ENCODE results near the gene TRIO. TPM values are rescaled to one million over a fixed set of nuclear protein-coding genes. Genes with fewer than 3 reads are reported as not detected.

TRIO gene
- total RNA-seq, 1 experiment from 2014 or later = 68.4 TPM

DNA sequence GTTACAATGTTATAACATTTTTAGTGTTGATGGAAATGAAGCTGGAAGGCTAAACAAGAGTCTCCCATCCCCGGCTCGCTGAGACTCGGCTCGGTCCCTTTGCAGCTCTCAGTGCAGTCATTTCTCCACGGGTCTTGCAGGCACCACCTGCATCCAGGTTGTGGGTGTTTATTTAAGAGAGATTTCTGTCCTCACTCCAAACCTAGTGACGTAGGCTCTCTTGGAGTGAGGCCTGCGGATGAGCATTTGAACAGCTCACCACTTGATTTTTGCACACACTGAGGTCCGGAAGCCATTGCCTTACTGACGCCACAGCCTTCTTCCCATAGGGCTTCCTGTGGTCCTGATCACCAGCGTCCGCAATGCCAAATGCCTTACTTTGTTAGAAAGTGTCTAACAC, 240.8 kb downstream of the TRIO start:
- H3K4me1 ChIP-seq (ENCODE audit: control insufficient read depth in 1 of 2, insufficient read depth in 2 of 2, low read length in 2 of 2) = no peaks in the 10 kb centered on the region
- H3K9me2 ChIP-seq (ENCODE audit: insufficient read depth) = no peaks in the 10 kb centered on the region
- H3K36me3 ChIP-seq (ENCODE audit: control insufficient read depth in 1 of 2, insufficient read depth in 2 of 2, low read length in 2 of 2) = peaks cover 20 to 45% of the 10 kb centered on the region in 2 experiments; a peak in 3 of 4 replicates
- ChIA-PET POLR2A (no interaction called here), RAD21 (ENCODE audit: low non-redundant PET in 1 of 2, low total read pairs in 2 of 2, uncharacterized antibody in 2 of 2, unreplicated experiment in 2 of 2) (no interaction called here), CTCF (no interaction called here)
- H2AFZ ChIP-seq (ENCODE audit: low read depth, low read length, poor library complexity, severe bottlenecking) = no peak overlapping the region
- no peak overlapping the region for H3K27ac ChIP-seq (ENCODE audit: low read depth, low read length)
- TF ChIP-seq POLR2AphosphoS5 (IDR thresholded peaks at IDR 0.05; ENCODE audit: low read depth, low read length) (no peak), ELF1 (IDR thresholded peaks at IDR 0.05; ENCODE audit: borderline replicate concordance, low read depth) (no peak), EGR1 (IDR thresholded peaks at IDR 0.05; ENCODE audit: low read depth) (no peak), ZFX (IDR thresholded peaks at IDR 0.05) (no peak), CEBPB (IDR thresholded peaks at IDR 0.05; ENCODE audit: low read depth) (no peak), SRF (IDR thresholded peaks at IDR 0.05; ENCODE audit: low read depth) (no peak), CBX3 (IDR thresholded peaks at IDR 0.05; ENCODE audit: low read depth) (no peak), ZNF274 (IDR thresholded peaks at IDR 0.05; ENCODE audit: low read depth, low read length) (no peak), JUND (IDR thresholded peaks at IDR 0.05) (no peak), YY1 (IDR thresholded peaks at IDR 0.05; ENCODE audit: extremely low read depth, insufficient replicate concordance, low read depth, low read length) (no peak), SP1 (IDR thresholded peaks at IDR 0.05; ENCODE audit: low read depth) (no peak), POLR2A (IDR thresholded peaks at IDR 0.05; ENCODE audit: borderline replicate concordance, extremely low read depth, insufficient read depth, insufficient read length) (no peak), EZH2phosphoT487 (IDR thresholded peaks at IDR 0.05; ENCODE audit: borderline replicate concordance) (no peak)
- TF ChIP-seq, protein P1, sequence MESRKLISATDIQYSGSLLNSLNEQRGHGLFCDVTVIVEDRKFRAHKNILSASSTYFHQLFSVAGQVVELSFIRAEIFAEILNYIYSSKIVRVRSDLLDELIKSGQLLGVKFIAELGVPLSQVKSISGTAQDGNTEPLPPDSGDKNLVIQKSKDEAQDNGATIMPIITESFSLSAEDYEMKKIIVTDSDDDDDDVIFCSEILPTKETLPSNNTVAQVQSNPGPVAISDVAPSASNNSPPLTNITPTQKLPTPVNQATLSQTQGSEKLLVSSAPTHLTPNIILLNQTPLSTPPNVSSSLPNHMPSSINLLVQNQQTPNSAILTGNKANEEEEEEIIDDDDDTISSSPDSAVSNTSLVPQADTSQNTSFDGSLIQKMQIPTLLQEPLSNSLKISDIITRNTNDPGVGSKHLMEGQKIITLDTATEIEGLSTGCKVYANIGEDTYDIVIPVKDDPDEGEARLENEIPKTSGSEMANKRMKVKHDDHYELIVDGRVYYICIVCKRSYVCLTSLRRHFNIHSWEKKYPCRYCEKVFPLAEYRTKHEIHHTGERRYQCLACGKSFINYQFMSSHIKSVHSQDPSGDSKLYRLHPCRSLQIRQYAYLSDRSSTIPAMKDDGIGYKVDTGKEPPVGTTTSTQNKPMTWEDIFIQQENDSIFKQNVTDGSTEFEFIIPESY (IDR thresholded peaks at IDR 0.05; ENCODE audit: extremely low read depth, insufficient replicate concordance, low read length) = no peak
- TF ChIP-seq, protein P2, sequence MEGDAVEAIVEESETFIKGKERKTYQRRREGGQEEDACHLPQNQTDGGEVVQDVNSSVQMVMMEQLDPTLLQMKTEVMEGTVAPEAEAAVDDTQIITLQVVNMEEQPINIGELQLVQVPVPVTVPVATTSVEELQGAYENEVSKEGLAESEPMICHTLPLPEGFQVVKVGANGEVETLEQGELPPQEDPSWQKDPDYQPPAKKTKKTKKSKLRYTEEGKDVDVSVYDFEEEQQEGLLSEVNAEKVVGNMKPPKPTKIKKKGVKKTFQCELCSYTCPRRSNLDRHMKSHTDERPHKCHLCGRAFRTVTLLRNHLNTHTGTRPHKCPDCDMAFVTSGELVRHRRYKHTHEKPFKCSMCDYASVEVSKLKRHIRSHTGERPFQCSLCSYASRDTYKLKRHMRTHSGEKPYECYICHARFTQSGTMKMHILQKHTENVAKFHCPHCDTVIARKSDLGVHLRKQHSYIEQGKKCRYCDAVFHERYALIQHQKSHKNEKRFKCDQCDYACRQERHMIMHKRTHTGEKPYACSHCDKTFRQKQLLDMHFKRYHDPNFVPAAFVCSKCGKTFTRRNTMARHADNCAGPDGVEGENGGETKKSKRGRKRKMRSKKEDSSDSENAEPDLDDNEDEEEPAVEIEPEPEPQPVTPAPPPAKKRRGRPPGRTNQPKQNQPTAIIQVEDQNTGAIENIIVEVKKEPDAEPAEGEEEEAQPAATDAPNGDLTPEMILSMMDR (IDR thresholded peaks at IDR 0.05 in 2 of 3, conservative IDR thresholded peaks at IDR 0.05 in 1 of 3; ENCODE audit: borderline replicate concordance in 1 of 3, insufficient read depth in 1 of 3, low read depth in 2 of 3, low read length in 2 of 3) = no peak
- TF ChIP-seq, protein P3, sequence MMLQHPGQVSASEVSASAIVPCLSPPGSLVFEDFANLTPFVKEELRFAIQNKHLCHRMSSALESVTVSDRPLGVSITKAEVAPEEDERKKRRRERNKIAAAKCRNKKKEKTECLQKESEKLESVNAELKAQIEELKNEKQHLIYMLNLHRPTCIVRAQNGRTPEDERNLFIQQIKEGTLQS (IDR thresholded peaks at IDR 0.05) = no peak
- TF ChIP-seq, protein P4, sequence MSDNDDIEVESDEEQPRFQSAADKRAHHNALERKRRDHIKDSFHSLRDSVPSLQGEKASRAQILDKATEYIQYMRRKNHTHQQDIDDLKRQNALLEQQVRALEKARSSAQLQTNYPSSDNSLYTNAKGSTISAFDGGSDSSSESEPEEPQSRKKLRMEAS (IDR thresholded peaks at IDR 0.05) = no peak
- ATAC-seq = no peak
- no peak overlapping the region for H3K4me3 ChIP-seq (replicated peaks in 1 of 2; ENCODE audit: low read depth in 1 of 2, low read length in 2 of 2)
- no peaks in the 10 kb centered on the region for H4K20me1 ChIP-seq (ENCODE audit: insufficient read depth)
- H3K27me3 ChIP-seq (ENCODE audit: insufficient read depth, low read length) = no peaks in the 10 kb centered on the region
- intact Hi-C loops (cut with micrococcal nuclease) = no loop called here
- BruUV-seq (replicated peaks) = no TSS peak
- H3K9ac ChIP-seq (ENCODE audit: low read length) = no peak overlapping the region
- no peak for DNase-seq (ENCODE audit: low read depth, low spot score)
- H3K9me3 ChIP-seq (ENCODE audit: control insufficient read depth in 1 of 2, insufficient read depth in 1 of 2, low read depth in 1 of 2, low read length in 2 of 2) = no peaks in the 10 kb centered on the region
- no peaks in the 10 kb centered on the region for H3K79me2 ChIP-seq (ENCODE audit: insufficient read depth, low read length)
- H3K4me2 ChIP-seq (ENCODE audit: low read length) = no peak overlapping the region

All from HCT116 (cell line).